Colon (tissue), 2 donors: ENCODE data around the gene SLAMF1.
A peak's percentile ranks its signal among the peaks of the same experiment; 100 is the strongest.
"Not testable (repeated sequence)": the region's sequence is repeated elsewhere in the genome, so short reads cannot be mapped to it uniquely, and the experiment has no call there.

Experiments
- FAIRE-seq: peaks from 2 replicates; lab custom pipeline; 2012; peaks lifted over from hg19 to GRCh38; lab: Jason Lieb, UNC
- donor health status: control.
- donor health status: control.

SLAMF1 gene, protein sequence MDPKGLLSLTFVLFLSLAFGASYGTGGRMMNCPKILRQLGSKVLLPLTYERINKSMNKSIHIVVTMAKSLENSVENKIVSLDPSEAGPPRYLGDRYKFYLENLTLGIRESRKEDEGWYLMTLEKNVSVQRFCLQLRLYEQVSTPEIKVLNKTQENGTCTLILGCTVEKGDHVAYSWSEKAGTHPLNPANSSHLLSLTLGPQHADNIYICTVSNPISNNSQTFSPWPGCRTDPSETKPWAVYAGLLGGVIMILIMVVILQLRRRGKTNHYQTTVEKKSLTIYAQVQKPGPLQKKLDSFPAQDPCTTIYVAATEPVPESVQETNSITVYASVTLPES

DNA sequence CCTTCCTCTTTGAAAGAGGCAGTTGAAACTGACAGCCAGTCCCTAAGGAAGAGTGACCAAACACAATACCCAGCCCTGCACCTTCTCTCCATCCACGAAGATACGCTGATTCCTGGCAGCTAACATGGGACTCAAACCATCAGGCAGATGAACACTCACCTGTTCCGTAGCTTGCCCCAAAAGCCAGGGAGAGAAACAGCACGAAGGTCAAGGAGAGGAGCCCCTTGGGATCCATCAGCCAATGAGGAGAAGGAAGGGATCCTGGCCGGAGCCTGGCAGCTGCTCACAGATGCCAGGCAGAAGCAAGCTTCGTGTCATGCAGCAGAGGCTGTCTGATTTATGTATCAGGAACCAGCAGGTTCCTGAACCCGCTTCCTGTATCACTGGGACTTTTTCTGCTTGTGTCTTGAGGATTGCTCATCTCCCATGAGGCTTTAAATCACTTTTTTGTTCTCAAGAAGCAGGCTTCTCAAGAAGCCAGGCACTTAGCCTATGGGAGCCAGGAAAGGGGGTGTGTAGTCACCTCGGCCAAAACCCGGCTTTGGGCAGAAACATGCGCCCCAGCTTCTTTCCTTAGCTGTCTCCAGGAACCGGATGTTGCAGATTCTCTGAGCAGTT is at the start of gene SLAMF1:
TSS of gene SLAMF1 (minus strand) at position 334 of the 618 bp plus-strand sequence. CDS start at position 235, 99 bp downstream.
- FAIRE-seq: no peak

DNA sequence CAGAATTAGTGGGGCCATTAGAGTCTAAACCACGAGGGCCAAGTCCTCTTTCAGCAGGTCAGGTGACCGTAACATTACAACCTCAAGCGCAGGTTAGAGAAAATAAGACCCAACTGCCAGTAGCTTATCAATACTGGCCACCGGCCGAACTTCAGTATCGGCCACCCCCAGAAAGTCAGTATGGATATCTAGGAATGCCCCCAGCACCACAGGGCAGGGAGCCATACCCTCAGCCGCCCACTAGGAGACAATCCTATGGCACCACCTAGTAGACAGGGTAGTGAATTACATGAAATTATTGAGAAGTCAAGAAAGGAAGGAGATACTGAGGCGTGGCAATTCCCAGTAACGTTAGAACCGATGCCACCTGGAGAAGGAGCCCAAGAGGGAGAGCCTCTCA is 45.5 kb upstream of the SLAMF1 start:
- FAIRE-seq: not testable (repeated sequence)

DNA sequence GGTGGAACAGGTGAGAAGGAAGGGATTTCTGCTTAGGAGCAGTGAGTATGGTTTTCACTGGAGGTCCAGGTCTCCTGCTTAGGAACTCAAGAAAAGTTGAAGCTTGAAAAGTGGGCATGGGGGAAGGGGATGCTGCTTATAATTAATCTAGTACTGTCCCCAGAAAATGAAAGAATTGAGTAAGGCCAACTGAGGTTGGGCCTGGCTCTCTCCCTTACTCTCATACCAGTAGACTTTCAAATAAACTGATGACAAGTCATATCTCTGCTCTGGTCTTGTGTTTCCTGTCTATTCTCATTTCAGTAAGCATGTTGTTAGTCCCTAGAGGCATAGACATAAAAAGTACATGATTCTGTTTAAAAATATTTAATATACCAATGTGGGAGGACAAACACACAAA is 38.4 kb upstream of the SLAMF1 start:
- no peak for FAIRE-seq

DNA sequence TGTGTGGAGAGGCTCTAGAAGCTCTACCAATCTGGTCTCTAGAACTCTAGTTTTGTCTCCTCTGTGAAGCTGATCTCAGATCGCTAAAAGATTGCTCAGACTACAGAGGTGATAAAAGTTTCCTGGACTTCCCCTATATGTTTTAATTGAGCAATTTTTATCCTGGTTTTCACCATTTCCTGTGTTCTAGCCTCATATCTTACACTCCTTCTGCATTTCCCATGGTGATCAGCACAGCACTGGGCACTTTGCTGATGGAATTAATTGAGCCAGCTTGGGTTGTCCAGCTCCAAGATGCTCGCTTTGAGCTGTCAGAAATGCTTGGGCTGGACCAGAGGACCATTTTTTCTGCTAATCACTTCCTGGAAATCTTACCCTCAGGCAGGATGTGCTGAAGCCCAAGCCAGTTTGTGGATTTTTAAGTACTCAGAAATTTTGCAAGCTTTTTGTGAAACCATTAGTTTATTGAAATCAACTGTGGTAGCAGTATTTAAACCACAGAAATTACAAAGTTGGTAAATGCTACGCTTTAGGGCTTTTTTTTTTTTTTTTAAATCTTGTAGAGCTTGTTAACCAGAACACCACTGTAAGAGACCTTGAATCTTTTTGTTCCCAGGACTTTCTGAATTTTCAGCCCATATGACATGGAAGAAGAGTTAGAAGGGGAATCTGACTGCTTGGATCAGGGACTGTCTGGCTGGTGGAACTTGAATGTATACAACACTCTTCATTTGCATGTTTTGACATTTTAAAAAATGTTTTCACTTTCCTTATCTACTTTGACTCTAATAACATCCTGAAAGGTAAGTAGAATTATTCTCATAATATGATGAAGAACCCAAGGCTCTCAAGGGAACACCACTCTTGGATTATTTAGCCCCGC is 36.4 kb upstream of the SLAMF1 start:
- no peak for FAIRE-seq

DNA sequence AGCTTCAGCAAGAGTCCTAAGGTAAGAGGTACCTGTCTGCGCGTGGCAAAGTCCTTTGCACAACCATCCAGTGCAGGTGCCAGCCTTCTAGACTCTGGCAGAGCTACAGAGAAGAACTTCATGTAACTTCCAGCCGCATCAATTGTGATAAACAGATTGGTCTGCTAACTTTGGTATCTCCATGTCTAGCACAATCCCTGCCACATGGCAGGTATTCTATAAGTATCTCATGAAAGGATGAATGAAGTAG is 35.0 kb upstream of the SLAMF1 start:
- FAIRE-seq: no peak

DNA sequence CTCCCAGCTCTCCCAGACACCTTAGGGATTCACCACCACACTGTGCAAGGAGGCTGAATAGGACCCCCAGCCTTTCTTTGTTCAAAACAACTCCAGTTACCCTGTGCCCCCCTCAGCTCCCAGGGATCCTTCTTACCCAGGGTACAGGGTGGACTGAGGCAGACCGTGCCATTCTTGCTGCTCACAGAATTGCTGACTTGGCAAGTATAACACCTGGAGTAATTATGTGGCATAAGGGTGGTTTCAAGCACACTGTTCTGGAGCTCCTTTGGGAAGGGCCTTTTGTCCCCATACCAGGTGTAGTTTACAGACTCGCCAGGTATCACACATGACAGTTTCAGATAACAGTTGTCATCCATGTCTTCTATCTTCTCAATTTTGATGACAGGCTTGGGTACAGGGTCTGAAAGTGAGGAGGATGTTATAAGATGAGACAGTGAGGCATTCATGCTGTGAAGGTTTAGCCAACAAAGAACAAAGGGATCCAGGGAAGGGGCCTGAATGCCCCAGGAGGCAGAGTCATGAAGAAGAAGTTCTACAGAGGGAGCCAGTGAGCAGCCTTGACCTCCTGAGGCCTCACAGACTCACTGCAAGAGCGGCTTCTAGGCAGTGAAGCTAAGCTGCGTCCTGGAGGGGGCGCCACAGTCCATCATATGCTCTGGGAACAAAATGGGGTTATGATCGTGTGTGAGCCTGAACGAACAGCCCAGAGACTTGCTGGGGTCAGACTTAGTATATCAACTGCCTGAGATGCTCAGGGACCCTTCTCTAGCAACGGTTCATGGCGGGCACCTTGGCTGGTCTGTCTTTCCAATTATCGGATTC is 34.4 kb upstream of the SLAMF1 start:
- FAIRE-seq: no peak

DNA sequence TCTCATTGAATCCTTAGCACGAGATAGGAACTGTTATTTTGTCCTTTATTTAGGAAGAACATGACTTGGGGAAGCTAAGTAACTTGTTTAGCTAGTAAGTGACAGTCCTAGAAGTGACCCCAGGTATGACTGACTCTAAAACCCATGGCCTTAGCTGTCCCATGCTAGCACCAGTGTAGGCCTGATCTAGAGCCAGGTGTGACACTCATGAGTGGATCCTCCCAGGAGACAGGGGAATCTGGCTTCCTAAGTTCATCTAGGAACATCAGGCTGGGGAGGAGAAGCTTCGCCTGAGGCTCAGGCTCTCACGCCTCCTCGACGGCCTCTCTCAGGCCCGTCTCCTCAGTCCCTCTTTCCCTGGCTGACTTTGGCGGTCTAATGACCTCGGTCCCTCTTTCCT is 33.6 kb upstream of the SLAMF1 start:
- no peak for FAIRE-seq

DNA sequence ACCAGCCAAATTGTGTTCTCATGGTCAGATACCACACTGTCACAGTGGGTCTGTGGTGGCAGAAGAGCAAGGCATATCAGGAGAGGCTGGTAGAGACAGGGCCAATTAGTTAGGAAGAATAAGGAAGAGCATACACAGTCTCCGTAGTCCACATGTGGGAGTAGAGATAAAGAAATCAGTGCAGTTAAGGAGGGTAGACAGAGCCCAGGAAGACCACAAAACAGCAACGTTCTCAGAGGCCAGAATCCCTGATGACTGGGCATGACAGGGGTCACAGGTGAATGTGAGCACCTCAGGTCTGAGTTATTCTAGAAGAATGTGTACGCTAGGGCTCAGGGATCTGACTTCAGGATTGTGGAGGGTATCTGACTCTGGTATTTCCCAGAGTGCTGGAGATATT is 33.0 kb upstream of the SLAMF1 start:
- FAIRE-seq: no peak

DNA sequence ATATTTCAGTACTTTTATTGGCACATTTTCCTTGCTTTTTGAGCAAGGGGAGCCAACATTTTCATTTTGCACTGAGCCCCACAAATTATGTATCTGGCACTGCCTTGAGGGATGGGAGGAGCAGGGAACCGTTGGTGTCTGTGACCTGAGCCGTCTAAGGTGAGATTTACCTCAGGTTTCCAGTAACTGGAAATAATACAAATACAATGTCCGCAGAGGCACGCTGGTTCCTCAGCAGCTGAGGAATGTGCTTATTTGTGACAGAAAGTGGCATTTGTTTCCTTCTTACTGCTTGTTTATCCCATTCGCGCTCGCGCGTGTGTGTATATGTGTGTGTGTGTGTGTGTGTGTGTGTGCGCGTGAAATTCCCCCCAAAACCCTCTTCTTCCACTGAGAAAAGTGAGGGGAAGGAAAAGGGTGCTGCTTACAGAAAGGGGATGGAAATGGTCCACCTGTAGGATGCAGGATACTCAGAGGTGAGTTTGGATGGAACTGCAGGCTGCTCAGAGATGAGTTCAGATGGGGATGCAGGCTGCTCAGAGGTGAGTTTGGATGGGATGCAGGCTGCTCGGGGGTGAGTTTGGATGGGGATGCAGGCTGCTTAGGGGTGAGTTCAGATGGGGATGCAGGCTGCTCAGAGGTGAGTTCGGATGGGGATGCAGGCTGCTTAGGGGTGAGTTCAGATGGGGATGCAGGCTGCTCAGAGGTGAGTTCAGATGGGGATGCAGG is 30.2 kb upstream of the SLAMF1 start:
- FAIRE-seq: no peak

DNA sequence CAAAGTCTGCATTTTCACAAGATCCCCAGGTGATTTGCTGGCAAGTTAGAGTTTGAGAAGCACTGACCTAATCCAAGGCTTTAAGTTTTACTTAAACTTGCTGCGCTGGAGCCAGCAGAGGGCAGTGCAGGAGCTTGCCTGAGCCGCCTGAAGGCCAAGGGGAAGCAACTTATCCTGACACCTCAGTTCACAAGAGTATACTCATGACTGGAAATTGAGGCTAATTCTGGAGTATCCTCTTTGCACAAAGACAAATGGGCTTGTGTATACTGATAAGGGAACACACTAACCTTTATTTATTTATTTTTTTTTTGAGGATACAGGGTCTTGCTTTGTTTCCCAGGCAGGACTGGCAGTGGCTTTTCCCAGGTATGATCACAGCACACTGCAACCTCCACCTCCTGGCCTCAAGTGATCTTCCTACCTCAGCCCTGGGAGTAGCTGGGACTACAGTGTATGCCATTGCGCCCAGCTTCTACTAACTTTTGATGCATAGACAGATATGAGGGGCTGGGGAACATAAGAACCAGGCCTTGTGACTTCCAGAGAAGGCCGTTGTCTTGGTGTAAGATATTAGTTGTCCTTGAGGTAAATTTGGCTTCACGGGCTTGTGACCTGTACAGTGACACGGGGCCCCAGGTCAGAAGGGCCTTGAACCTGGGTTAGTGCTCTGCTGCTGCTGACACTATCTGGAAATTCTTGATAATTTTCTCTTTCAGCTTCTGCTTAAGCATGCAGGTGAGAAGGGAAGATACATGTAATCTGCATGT is 29.0 kb upstream of the SLAMF1 start:
- FAIRE-seq: no peak

DNA sequence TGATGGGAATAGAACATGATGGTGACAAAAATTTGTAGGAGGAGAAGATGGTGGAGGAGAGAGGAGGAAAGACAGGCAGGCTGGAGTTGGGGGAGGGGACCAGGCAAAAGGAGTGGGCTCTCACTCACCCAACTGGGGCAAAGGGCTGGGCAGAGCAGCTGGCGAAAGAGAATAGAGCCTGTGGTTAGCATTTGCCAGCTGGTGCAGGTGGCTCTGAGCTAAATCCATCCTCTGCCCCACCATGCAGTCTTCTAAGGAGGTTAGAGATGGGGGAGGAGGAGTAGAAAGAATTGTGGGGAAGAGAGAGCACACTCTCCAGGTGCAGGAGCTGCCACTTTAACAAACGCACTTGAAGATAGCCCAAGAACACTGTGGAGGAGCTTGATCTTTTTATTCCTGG is 27.6 kb upstream of the SLAMF1 start:
- no peak for FAIRE-seq

DNA sequence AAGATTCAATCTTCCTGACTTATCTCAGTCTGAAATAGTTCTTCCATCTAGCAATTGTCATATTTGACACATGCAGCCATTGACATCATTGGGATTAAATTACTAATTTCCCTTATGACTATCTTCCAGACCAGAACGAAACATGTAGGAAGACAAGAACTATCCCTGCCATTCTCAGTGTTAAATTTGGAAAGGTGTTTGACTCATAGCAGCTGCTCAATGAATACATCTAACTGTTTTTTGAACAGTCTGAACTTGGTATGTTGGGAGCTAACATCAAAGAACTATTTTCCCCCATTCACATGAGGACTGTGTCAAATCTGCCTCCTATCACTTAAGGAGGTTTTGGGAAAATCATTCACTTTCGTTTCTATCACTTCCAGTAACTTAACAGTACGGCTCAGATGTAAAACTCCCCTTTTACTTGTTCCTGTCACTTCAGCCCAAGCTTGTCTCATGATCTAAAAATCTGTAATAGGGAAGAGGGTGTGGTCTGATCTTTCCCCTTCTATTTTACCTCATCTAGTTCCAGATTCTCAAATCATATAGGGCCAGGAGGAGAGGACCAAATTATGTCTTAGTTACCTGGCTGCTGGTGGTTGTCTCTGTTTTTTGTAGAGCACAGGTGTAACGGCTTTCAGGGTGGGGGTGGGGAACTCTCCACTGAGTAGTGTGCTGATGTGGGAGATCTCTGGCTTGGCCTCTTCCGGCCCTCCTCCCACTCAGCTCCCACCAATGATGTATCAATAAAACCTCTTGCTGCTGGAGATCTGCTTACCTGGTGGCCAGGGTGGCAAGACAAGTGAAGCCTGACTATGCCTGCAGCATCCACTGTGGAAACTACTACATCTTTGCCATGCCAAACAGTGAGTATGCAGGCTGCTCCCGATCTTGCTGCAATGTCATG is 26.2 kb upstream of the SLAMF1 start:
- no peak for FAIRE-seq

DNA sequence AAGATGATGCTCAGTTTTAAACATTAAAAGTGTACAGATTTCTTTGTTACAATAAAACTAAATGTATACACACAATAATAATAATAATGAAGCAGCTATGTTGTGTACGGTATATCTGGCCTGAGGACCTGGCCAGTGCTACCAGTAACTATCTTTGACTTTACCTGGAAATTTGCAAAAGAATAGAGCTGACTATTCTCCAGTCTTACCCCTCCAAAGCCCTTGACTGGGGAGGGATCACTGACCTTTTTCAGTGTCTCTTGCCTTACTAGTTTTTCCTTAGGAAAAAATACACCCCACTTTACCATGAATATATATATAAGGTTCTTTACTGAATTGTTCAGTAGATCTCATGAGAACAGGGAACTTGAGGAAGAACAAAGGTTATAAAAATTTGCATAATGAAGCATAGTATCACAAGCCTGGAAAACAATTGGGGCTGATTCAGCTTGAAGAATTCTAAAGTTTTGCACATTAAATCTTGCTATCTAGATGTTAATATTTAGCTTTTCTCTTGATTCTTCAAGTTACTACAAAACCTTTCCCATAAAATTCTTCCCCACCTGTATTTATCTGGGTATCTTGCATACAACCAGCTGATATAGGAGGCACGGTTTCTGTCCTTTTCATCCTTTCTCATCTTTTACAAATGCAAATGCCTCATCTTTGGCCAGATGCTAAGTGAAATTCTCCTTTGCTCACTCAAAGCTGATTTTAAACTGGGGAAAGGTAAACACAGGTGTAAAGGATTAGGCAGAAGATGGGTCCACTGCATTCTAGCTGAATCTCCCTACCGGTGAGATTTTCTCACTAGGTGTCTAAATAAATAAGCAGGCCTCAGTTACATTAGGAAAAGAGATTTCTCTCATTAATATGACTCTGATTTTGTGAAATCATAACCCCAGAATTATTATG is 25.0 kb upstream of the SLAMF1 start:
- no peak for FAIRE-seq

DNA sequence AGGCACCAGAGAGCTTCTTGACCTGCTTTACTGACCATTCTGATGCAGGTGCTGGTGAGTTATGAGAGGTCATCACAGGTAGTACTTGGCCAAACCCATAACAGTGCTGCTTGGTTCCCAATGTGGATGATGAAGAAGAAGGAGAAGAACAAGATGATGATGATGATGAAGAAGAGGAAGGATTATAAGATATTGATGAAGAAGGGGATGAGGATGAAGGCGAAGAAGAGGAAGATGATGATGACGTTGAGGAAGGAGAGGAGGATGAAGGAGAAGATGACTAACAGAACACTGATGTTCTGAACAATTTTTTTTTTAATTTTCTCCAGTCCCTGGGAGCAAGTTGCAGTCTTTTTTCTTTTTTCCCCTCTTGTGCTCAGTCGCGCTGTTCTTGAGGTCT is 23.9 kb upstream of the SLAMF1 start:
- no peak for FAIRE-seq

DNA sequence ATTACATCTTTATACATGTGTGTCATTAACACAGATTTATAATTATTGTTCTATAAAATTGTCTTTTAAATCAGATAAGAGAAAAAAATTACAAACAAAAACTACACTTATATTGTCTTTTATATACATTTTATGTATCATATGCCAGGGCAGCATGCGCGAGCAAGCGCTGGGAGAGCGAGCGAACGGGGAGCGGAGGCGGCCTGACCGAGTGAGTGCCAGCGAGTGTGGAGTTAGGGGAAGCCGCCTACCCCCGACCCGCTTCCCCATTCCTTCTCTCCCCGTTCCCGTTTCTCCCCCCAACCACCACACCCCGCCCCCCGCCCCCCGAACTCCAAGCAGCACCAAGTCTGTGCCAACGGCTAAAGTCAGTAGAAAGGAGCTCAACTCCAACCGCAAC is 23.0 kb upstream of the SLAMF1 start:
- no peak for FAIRE-seq

DNA sequence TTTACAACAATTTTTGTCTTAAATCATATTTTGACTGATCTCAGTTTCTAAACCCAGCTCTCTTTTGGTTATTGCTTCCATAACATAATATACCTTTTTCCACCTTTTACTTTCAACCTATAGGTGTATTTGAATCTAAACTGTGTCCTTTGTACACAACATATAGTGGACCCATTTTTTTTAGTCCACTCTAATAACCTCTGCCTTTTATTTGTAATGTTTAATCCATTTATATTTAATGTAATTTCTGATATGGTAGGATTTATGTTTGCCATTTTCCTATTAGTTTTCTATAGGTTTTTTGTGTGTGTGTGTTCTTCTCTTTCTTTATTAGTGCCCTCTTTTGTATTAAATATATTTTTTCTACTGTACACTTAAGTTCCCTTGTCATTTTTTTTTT is 22.4 kb upstream of the SLAMF1 start:
- no peak for FAIRE-seq

DNA sequence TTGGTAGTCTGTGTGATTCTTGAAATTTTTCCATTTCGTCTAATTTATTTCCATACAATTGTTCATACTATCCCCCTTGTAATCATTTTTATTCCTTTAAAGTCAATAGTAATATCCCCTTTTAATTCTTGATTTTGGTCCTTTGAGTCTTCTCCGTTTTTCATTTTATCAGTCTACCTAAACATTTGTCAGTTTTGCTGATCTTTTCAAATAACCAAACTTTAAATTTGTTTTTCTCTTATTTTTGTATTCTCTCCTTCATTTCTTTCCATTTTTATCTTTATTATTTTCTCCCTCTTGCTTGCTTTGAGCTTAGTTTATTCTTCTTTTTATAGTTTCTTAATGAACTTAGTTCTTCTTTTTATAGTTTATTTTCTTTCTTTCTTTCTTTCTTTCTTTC is 21.1 kb upstream of the SLAMF1 start:
- peak; percentile 5 for FAIRE-seq

DNA sequence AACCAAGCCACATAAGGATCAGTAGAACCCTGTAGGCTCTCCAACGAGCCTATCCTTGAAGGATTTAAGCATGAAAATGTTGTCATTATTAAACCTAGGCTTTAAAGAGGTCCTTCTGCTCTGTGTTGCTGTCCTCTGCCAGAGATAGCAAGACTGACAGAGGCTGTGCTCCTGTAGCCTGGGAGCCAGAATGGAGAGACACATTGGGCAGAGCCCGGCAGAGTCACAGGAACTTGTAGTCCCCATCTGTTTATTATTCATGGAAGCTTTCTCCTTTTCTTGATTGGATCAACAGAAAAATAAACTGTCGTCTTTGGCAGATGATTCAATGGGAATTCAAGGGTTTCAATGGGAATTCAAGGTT is 19.2 kb upstream of the SLAMF1 start:
- no peak for FAIRE-seq
